CD14-positive monocyte (primary cell): ENCODE results near the gene ARMC9. TPM values are rescaled to one million over a fixed set of nuclear protein-coding genes. Genes with fewer than 3 reads are reported as not detected.

Experiments
- DNase-seq, 3 donors: peaks; one replicate each; pipeline ENCODE4 v3.0.0-alpha.2; 2011 to 2022
- H2AFZ ChIP-seq: 2 replicates; pipeline ENCODE4 v1.6.0; 2012; ENCODE audit warnings: mild to moderate bottlenecking, low read depth, low read length, inconsistent platforms; ENCODE audit not compliant: insufficient read depth, poor library complexity, severe bottlenecking
- H3K27ac ChIP-seq, 2 donors: 1 replicate in 1 of 2; 2 replicates in 1 of 2; pipeline ENCODE4 v1.5.1; 2012 to 2013; ENCODE audit warnings: low read length in 2 of 2, control low read depth in 1 of 2, inconsistent platforms in 1 of 2, low read depth in 1 of 2, mild to moderate bottlenecking in 1 of 2
- H3K27me3 ChIP-seq, 2 donors: one replicate each; pipeline versions ENCODE4 v1.6.0 to v1.6.1; 2011 to 2013; ENCODE audit warnings: low read length in 2 of 2; ENCODE audit not compliant: control insufficient read depth in 2 of 2, insufficient read depth in 2 of 2
- H3K36me3 ChIP-seq, 2 donors: replicated peaks in 1 of 2; 1 replicate in 1 of 2; 2 replicates in 1 of 2; pipeline versions ENCODE4 v1.5.1 to v1.6.1; 2012 to 2013; ENCODE audit warnings: low read length in 2 of 2, control low read depth in 1 of 2, inconsistent platforms in 1 of 2, mild to moderate bottlenecking in 1 of 2; ENCODE audit not compliant: insufficient read depth in 2 of 2, control insufficient read depth in 1 of 2
- H3K4me1 ChIP-seq, 2 donors: 1 replicate in 1 of 2; 2 replicates in 1 of 2; pipeline versions ENCODE4 v1.5.1 to v1.6.1; 2012 to 2013; ENCODE audit warnings: low read length in 2 of 2, control low read depth in 1 of 2, inconsistent platforms in 1 of 2, mild to moderate bottlenecking in 1 of 2, moderate library complexity in 1 of 2; ENCODE audit not compliant: insufficient read depth in 2 of 2, control insufficient read depth in 1 of 2
- H3K4me2 ChIP-seq: replicated peaks from 2 replicates; pipeline ENCODE3; 2012; ENCODE audit warnings: low read length, moderate library complexity, mild to moderate bottlenecking; ENCODE audit not compliant: poor library complexity, severe bottlenecking; ENCODE audit errors: extremely low read depth
- H3K4me3 ChIP-seq, 3 experiments: fragments of 200-600 bp in 1 of 3; sonication (generic) in 1 of 3; replicated peaks in 1 of 3; 1 replicate in 2 of 3; 2 replicates in 1 of 3; pipeline ENCODE4 v1.5.1; 2011 to 2013; ENCODE audit warnings: low read length in 3 of 3, mild to moderate bottlenecking in 3 of 3, control low read depth in 2 of 3, low read depth in 2 of 3, inconsistent platforms in 1 of 3, moderate library complexity in 1 of 3
- H3K79me2 ChIP-seq: 2 replicates; pipeline ENCODE4 v1.6.0; 2012; ENCODE audit warnings: mild to moderate bottlenecking, control low read depth, inconsistent platforms, low read length, moderate library complexity; ENCODE audit not compliant: insufficient read depth
- H3K9ac ChIP-seq: 2 replicates; pipeline ENCODE4 v1.6.0; 2017; ENCODE audit warnings: low read length, mild to moderate bottlenecking; ENCODE audit not compliant: insufficient read depth, poor library complexity, severe bottlenecking
- H3K9me3 ChIP-seq, 2 donors: replicated peaks in 1 of 2; 1 replicate in 1 of 2; 2 replicates in 1 of 2; pipeline versions ENCODE4 v1.5.1 to v1.6.1; 2012 to 2013; ENCODE audit warnings: low read length in 2 of 2, control low read depth in 1 of 2; ENCODE audit not compliant: control insufficient read depth in 1 of 2, insufficient read depth in 1 of 2
- H4K20me1 ChIP-seq: 2 replicates; pipeline ENCODE4 v1.6.0; 2012; ENCODE audit warnings: mild to moderate bottlenecking, low read length, control low read depth, moderate library complexity; ENCODE audit not compliant: insufficient read depth
- H3K27ac Mint-ChIP-seq, 7 donors: one replicate each; pipeline ENCODE4 v1.8.0; 2020; ENCODE audit warnings: mild to moderate bottlenecking in 7 of 7, mixed read lengths in 7 of 7, moderate library complexity in 6 of 7, inconsistent platforms in 2 of 7
- H3K27me3 Mint-ChIP-seq, 3 donors: one replicate each; pipeline ENCODE4 v1.8.0; 2021 to 2022; ENCODE audit warnings: low read depth in 3 of 3, mild to moderate bottlenecking in 3 of 3, mixed read lengths in 3 of 3, moderate library complexity in 3 of 3, inconsistent platforms in 1 of 3
- H3K36me3 Mint-ChIP-seq, 2 donors: one replicate each; pipeline ENCODE4 v1.8.0; 2020; ENCODE audit warnings: mixed read lengths in 2 of 2, inconsistent platforms in 1 of 2, mild to moderate bottlenecking in 1 of 2
- H3K4me1 Mint-ChIP-seq: one replicate; pipeline ENCODE4 v1.8.0; 2020; ENCODE audit warnings: mild to moderate bottlenecking, mixed read lengths
- H3K4me3 Mint-ChIP-seq, 2 donors: one replicate each; pipeline ENCODE4 v1.8.0; 2020; ENCODE audit warnings: mild to moderate bottlenecking in 2 of 2, mixed read lengths in 2 of 2, moderate library complexity in 1 of 2
- H3K9me3 Mint-ChIP-seq, 7 donors: one replicate each; pipeline ENCODE4 v1.8.0; 2020 to 2022; ENCODE audit warnings: mixed read lengths in 7 of 7, mild to moderate bottlenecking in 6 of 7, moderate library complexity in 6 of 7, inconsistent platforms in 2 of 7
- WGBS: methylation state at CpG from one replicate; pipeline ENCODE4 v1.1.5; 2013; ENCODE audit warnings: missing lambda C conversion rate; ENCODE audit not compliant: insufficient coverage; 5-methylcytosine and 5-hydroxymethylcytosine counted together
- intact Hi-C, 2 donors: fragments of 100-400 bp; cut with micrococcal nuclease; formaldehyde crosslinking; loops; one replicate each; pipeline versions ENCODE4 v1.15.0 to v1.15.1; 2023
- polyA plus RNA-seq, 3 donors: library from polyadenylated mRNA; depleted of rRNA in 1 of 3; unstranded in 2 of 3; stranded (reverse) in 1 of 3; fragments of 300-500 nt in 2 of 3; fragments of >200 nt in 1 of 3; fragmentation: Illumina TruSeq in 2 of 3; gene quantifications; 1 replicate in 2 of 3; 2 replicates in 1 of 3; pipeline ENCODE4 v1.2.3, GENCODE V29; 2012 to 2021
- TF ChIP-seq, protein P1 (sequence below): fragments of 200-600 bp; IDR thresholded peaks from one replicate; pipeline ENCODE4 v1.8.0; 2022; ENCODE audit warnings: antibody characterized with exemption, mild to moderate bottlenecking

The ARMC9 gene
- polyA plus RNA-seq, 3 donors: 0.07 to 0.27 TPM; not detected in 1

DNA sequence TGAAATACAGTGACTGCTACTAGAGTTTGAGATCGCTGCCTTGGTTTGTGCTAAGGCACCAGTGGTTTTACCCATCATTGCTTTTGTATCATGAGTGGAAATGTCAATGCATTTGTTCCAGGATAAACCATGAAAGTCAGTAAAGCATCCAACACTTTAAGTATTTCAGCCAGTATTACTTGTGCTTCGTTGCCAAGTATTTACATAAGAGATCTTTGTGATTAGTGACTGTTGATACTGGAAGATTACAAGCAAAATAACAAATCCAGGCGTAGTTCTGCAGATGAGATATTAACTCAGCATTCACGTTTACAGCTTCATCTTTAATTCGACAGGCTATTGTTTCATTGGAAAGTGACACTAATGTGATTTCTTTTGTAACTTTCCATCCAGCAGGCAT lies 106.8 kb downstream of the ARMC9 start:
- Mint-ChIP-seq H3K4me1 (peaks cover 9% of the 10 kb centered on the region), H3K27ac (no peak overlapping the region), H3K9me3 (no peaks in the 10 kb centered on the region), H3K36me3 (no peaks in the 10 kb centered on the region), H3K4me3 (no peak overlapping the region), H3K27me3 (peaks cover 0 to 4% (median 0%) of the 10 kb centered on the region in 3 donors)
- no peak overlapping the region for H3K9ac ChIP-seq
- TF ChIP-seq, protein P1, sequence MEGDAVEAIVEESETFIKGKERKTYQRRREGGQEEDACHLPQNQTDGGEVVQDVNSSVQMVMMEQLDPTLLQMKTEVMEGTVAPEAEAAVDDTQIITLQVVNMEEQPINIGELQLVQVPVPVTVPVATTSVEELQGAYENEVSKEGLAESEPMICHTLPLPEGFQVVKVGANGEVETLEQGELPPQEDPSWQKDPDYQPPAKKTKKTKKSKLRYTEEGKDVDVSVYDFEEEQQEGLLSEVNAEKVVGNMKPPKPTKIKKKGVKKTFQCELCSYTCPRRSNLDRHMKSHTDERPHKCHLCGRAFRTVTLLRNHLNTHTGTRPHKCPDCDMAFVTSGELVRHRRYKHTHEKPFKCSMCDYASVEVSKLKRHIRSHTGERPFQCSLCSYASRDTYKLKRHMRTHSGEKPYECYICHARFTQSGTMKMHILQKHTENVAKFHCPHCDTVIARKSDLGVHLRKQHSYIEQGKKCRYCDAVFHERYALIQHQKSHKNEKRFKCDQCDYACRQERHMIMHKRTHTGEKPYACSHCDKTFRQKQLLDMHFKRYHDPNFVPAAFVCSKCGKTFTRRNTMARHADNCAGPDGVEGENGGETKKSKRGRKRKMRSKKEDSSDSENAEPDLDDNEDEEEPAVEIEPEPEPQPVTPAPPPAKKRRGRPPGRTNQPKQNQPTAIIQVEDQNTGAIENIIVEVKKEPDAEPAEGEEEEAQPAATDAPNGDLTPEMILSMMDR: no peak
- no peaks in the 10 kb centered on the region for H3K27me3 ChIP-seq
- H4K20me1 ChIP-seq: no peaks in the 10 kb centered on the region
- no peaks in the 10 kb centered on the region for H3K79me2 ChIP-seq
- peaks cover 12 to 15% of the 10 kb centered on the region in 2 donors for H3K4me1 ChIP-seq
- intact Hi-C loops: loop anchor here in 1 of 2 donors (5.0 kb wide), 1 partner anchor 87 kb away; no protein-coding TSS in a partner anchor
- no peaks in the 10 kb centered on the region for H3K36me3 ChIP-seq
- H3K9me3 ChIP-seq: no peaks in the 10 kb centered on the region
- no peak overlapping the region for H3K27ac ChIP-seq
- no peak overlapping the region for H3K4me3 ChIP-seq
- WGBS: no CpG with 5 or more reads among the region's 5 CpGs
- no peak overlapping the region for H2AFZ ChIP-seq
- no peak for DNase-seq
- H3K4me2 ChIP-seq: no peak overlapping the region

DNA sequence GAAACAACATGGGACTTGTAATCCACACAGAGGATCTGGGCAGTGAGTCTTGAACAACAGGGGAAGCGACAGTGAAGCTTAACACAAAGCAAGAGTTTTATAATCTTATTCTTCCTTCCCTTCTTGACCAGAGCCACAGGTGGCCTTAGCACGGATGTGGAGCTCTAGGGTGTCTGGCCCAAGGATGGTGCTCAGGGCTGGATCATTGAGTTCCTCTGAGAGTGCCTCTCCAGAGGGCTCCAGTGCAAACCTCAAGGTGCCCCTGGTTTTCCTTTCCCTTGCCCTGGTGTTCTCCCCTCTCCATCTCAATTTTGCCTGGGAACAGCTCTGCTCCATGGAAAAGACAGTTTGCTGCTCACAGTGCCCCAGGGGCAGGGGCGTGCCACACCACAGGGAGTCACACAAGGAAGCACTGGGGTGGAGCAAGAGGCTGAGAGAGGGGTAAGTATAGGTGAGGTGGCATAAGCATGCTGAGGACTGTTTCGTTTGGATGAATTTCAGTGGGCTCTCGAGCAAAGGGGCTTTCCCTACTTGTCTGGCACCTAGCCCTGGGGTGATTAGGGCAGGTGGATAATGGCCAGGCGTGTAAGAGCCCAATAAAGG lies 108.5 kb downstream of the ARMC9 start:
- no peaks in the 10 kb centered on the region for H3K79me2 ChIP-seq
- H3K27me3 ChIP-seq: no peaks in the 10 kb centered on the region
- peaks cover 10% of the 10 kb centered on the region for H3K4me1 Mint-ChIP-seq
- H3K27ac Mint-ChIP-seq: peak overlapping the region in 1 of 7 donors; percentile 9
- H3K4me1 ChIP-seq: peaks cover 0 to 6% of the 10 kb centered on the region in 2 donors
- H3K36me3 ChIP-seq: no peaks in the 10 kb centered on the region
- no peak overlapping the region for H3K4me3 Mint-ChIP-seq
- H3K4me3 ChIP-seq: no peak overlapping the region
- no peaks in the 10 kb centered on the region for H3K9me3 Mint-ChIP-seq
- H3K36me3 Mint-ChIP-seq: no peaks in the 10 kb centered on the region
- no peak overlapping the region for H3K4me2 ChIP-seq
- no peak overlapping the region for H3K27ac ChIP-seq
- no peaks in the 10 kb centered on the region for H3K9me3 ChIP-seq
- 73% methylated on average over 4 of the region's 6 CpGs for WGBS
- intact Hi-C loops: loop anchor here in 1 of 2 donors (5.0 kb wide), 1 partner anchor 85 kb away; no protein-coding TSS in a partner anchor
- H3K27me3 Mint-ChIP-seq: peaks cover 0 to 4% (median 1%) of the 10 kb centered on the region in 3 donors
- TF ChIP-seq, protein P1: no peak
- DNase-seq: no peak
- no peak overlapping the region for H2AFZ ChIP-seq
- no peak overlapping the region for H3K9ac ChIP-seq
- no peaks in the 10 kb centered on the region for H4K20me1 ChIP-seq
